Epidermal melanocyte (primary cell): Measurements from ENCODE around the gene NT5DC3.
"Not testable (repeated sequence)": the region's sequence is repeated elsewhere in the genome, so short reads cannot be mapped to it uniquely, and the experiment has no call there.

Source experiments
- DNase-seq: peaks from one replicate; pipeline ENCODE4 v3.0.0; 2011; ENCODE audit warnings: low spot score; ENCODE audit not compliant: insufficient read length

The NT5DC3 gene

GRCh38 chr12:103855896-103856657 lies 15.0 kb upstream of the NT5DC3 start:
- DNase-seq = no peak

DNA sequence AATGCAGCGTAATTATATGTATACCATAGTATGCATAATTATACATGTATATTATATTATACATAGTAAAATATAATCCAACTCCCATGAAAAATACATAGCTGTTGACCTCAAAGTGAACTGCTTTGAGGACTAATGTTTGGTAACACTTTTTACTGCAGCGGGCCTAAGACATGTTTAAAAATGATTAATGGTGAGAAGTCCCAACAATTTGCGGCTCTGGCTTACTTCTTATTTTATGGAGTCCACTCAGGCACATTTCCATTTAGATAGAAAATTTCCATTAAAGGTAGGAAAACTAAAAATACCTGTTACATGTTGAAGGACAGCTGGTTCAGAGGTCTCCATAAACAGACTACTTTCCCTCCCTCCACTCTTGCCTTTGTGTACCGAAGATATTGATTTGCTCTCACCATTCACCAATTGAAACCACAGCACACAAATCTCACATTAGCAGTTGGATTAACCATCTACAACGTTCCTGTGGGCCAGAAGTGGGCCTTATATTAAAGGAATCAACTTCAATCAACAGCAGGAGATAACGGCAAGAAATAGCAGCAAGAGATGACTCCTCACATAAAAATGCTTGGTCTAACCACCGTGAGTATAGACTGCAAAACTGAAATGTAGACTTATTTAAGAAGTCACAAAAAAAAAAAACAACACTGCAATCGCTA lies 14.1 kb upstream of the NT5DC3 start:
- no peak for DNase-seq

- DNase-seq = no peak
These were observed 13.4 kb upstream of the NT5DC3 start for GRCh38 chr12:103854372-103854973.

GRCh38 chr12:103852498-103852997 lies 11.5 kb upstream of the NT5DC3 start:
- no peak for DNase-seq

DNA sequence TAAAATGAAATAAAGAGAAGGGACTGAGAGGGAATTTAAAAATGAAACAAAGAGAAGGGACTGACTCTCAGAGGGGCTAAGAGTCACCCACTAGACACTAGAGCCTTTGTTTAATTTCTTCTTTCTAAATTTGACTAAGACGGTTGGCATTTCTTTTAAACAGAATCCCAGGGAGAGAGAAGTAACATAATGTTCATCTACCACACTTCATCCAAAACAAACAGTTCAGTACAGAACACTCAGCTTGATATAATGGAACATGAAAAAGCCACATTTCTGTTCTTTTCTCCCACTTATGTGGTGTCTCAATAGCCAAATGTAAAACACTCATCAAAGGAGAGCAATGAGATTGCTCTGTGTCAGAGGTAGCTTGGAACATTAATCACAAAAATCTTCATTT lies 10.1 kb upstream of the NT5DC3 start:
- DNase-seq = no peak

GRCh38 chr12:103850429-103850828 lies 9.4 kb upstream of the NT5DC3 start:
- no peak for DNase-seq

GRCh38 chr12:103848917-103849491 lies 8.0 kb upstream of the NT5DC3 start:
- DNase-seq = no peak

DNA sequence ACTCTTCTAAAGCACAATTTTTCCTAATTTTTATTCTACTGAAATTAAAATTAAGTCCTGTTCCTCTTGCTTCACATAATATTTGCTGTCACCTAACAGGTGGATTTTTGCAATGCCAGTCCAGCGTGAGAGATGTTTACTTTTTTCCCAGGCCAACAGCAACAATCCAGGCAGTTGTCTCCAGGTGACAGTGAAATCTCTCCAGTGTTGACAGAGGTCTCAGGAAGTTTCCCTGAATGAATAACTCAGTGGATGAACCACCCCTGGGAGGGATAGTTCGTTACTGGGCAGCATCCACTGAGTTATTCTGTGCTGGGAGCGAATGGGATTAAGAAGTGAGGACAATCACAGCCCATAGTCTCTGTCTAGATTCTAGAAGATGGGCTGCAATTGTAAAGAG lies 7.1 kb upstream of the NT5DC3 start:
- DNase-seq = no peak

- DNase-seq = no peak
These were observed 5.4 kb upstream of the NT5DC3 start for GRCh38 chr12:103846415-103846814.

GRCh38 chr12:103844305-103844704 lies 3.3 kb upstream of the NT5DC3 start:
- DNase-seq = no peak

DNA sequence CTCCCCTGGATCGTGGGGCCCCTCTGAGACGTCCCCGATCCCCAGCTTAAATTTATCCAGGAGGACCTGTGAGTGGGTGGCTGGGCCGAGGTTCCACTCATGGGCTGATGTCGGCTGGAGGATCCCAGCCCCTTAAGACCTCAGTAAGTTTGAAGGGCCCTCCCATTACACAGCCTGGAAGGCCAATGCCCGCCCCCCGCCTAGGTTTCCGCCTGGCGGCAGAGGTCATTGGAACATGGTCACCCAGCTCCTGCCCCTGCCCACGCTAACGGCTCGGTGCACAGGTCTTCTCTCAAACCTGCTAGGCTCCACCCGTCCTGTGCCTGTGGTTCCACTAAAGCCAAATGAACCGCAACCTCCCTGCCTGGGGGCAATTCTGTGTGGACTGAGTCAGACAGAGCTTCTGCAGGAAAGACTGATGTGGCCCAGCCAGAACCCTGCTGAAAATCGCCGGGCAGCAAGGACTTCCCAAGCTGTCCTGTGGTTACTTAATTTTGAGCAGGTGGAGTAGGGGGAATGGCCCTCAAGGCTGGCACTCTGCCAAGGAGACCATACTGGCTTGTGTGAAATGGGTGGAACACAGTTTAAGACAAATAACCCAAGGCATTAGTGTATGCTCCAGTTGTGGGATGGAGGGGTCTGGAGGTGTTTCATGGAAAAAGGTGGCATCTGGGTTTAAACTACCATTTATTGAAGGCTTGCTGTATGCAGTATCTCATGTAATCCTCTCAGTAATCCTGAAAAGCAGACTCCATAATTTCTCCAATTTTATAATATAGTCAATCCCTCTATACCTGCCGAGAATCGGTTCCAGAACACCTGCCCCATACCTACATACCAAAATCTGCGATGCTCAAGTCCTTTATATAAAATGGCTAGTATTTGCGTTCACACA lies 903 bp upstream of the NT5DC3 start:
- DNase-seq = peak; percentile 30

- no peak for DNase-seq
These were observed 565 bp downstream of the NT5DC3 start for GRCh38 chr12:103840462-103840875.

DNA sequence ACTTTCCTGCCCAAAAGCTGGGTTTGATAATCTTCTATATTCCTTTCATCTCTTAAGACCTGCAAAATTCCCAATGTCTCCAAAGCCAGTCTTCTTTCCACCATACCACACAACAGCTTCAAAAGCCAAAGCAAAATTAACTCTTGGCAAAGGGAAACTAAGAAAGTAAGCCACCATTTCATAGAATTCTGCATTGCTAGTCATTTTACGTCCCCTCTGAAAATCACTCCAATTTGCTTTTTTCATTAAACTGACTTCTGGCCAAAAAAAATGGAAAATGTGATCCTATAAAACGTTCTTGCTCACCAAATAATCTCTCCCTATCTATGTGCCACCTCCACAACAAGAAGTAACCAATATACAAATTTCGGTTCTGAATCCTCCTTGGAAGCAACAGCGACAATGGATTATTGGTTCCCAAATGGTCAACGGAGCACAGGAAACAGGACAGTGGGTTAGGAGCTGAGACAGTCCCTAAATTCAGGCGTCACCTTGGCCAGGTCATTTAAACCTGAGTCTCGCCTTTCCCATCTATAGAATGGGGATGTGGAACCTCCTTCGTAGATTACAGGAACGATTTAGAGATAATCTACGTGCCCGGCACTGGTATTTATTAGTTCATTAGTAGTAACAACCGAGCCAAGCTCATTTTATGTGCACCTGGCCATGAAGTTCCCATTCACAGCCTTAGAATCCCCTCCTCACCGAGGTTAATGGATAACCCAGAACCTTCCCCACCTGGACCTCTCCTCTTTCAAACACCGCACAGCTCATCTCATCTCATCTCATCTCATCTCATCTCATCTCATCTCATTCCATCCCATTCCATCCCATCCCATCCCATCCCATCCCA lies 1.2 kb downstream of the NT5DC3 start:
- no peak for DNase-seq

DNA sequence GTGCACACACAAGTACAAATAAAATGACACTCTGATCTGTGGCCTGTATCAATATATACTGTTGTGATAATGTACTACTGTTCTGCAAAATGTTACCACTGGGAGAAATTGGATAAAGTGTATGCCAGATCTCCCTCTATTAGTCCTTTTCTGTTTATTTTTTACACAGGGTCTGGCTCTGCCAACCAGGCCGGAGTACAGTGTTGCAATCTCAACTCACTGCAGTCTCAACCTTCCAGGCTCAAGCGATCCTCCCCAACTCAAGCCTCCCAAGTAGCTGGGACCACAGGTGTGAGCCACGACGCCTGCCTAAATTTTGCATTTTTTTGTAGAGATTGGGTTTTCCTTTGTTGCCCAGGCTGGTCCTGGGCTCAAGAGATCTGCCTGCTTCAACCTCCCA lies 1.9 kb downstream of the NT5DC3 start:
- DNase-seq = no peak

DNA sequence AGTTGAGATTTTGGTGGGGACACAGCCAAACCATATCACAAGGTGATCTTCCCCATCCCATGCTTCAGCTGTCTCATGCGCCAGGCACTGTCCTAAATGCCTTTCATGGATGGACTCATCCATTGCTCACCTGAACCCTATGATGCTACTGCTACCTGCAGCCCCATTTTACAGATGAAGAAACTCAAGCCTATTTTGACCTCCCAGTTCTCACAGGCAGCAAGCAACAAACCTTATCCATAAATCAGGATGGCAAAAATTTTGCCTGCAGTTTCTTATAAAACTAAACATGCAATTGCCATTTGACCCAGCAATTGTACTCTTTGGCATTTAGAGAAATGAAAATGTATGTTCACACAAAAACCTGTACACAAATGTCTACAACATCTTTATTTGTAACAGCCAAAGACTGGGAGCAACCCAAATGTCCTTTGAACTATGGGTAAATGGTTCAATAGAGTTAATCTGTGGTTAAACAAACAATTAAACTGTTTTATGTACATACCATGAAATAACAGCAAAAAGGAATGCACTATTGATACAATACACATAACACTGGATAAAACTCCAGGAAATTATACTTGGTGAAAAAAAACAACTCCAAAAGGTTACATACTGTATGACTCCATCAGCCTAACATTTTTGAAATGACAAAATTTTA lies 2.6 kb downstream of the NT5DC3 start:
- no peak for DNase-seq

DNA sequence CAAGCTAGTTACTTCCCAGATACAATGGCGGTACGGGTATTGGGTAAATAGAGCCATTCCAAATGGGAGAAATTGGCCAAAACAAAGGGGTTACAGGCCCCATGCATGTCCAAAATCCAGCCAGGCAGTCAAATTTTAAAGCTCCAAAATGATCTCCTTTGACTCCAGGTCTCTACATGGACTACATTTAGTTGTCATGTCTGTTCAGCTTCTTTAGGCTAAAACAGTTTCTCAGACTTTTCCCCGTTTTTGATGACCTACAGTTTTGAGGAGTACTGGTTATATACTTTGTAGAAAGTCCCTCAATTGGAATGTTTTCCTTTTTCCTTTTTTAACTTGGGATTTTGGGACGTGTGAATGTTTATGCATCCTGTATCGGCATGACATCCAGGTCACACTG lies 4.7 kb downstream of the NT5DC3 start:
- DNase-seq = no peak

DNA sequence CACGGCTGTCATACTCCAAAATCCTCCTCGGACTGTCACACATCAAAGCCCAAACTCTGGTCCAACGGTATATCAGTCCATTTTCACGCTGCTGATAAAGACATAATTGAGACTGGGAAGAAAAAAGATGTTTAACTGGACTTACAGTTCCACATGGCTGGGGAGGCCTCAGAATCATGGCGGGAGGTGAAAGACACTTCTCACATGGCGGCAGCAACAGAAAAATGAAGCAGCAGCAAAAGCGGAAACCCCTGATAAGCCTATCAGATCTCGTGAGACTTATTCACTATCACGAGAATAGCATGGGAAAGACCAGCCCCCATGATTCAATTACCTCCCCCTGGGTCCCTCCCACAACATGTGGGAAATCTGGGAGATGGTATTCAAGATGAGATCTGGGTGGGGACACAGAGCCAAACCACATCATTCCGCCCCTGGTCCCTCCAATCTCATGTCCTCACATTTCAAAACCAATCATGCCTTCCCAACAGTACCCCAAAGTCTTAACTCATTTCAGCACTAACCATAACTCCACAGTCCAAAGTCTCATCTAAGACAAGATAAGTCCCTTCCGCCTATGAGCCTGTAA lies 5.2 kb downstream of the NT5DC3 start:
- not testable (repeated sequence) for DNase-seq

- DNase-seq = no peak
These were observed 6.1 kb downstream of the NT5DC3 start for GRCh38 chr12:103834942-103835341.

GRCh38 chr12:103833891-103834290 lies 7.1 kb downstream of the NT5DC3 start:
- no peak for DNase-seq
